ENCODE data around the gene CASZ1. TPM values are rescaled to one million over a fixed set of nuclear protein-coding genes. Genes with fewer than 3 reads are reported as not detected.

The CASZ1 gene
- total RNA-seq, 1 experiment from 2014 or later = 11.7 TPM

DNA sequence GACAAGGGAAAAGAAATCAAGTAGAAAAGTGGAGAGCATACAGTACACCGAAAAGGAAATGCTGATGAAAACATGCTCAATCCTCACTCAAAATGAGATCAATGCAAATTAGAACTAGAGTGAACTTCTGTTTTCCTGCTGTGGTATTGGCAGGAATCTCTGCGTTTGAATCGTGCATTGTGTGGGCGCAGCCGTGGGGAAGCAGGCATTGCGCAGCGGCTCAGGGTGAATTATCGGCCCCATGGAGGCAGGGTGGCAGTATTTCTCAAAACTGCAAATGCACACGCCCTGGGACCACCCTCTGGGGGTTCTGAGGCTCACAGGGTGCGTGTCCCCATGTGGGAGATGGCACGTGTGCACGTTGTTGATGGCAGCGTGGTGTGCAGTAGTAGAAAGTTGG, 181.1 kb downstream of the CASZ1 start:
- Mint-ChIP-seq H3K9me3 (no peaks in the 10 kb centered on the region), H3K4me1 (peaks cover 16% of the 10 kb centered on the region), H3K36me3 (no peaks in the 10 kb centered on the region), H3K4me3 (no peak overlapping the region), H3K27me3 (ENCODE audit: low read depth) (no peaks in the 10 kb centered on the region), H3K27ac (peak overlapping the region; percentile 1; the same call in 1 of the 2 replicates)
- POLR2A ChIA-PET = interaction anchor here (0.5 kb wide), 1 partner anchor 109 kb away, joined by 4 read pairs; no protein-coding TSS in a partner anchor
- CTCF ChIA-PET = no interaction called here
- ATAC-seq (no peak), DNase-seq (ENCODE audit: low spot score) (no peak)
- TF ChIP-seq, protein P1, sequence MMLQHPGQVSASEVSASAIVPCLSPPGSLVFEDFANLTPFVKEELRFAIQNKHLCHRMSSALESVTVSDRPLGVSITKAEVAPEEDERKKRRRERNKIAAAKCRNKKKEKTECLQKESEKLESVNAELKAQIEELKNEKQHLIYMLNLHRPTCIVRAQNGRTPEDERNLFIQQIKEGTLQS (CRISPR knock-in tag; conservative IDR thresholded peaks at IDR 0.05) = no peak
- TF ChIP-seq, protein P2, sequence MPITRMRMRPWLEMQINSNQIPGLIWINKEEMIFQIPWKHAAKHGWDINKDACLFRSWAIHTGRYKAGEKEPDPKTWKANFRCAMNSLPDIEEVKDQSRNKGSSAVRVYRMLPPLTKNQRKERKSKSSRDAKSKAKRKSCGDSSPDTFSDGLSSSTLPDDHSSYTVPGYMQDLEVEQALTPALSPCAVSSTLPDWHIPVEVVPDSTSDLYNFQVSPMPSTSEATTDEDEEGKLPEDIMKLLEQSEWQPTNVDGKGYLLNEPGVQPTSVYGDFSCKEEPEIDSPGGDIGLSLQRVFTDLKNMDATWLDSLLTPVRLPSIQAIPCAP (CRISPR knock-in tag; IDR thresholded peaks at IDR 0.05) = no peak
- TF ChIP-seq NFATC4 (CRISPR knock-in tag; IDR thresholded peaks at IDR 0.05) (no peak), ZNF423 (CRISPR knock-in tag; IDR thresholded peaks at IDR 0.05) (no peak), ZNF396 (CRISPR knock-in tag; IDR thresholded peaks at IDR 0.05; ENCODE audit: borderline replicate concordance) (no peak), GABPB1 (CRISPR knock-in tag; IDR thresholded peaks at IDR 0.05) (no peak), FOXP1 (CRISPR knock-in tag; IDR thresholded peaks at IDR 0.05; ENCODE audit: borderline replicate concordance) (no peak), MYBL2 (CRISPR knock-in tag; IDR thresholded peaks at IDR 0.05) (no peak), NR3C1 (CRISPR knock-in tag; conservative IDR thresholded peaks at IDR 0.05; ENCODE audit: low read depth) (no peak), ELF4 (CRISPR knock-in tag; IDR thresholded peaks at IDR 0.05; ENCODE audit: low read depth) (no peak), ATF1 (CRISPR knock-in tag; IDR thresholded peaks at IDR 0.05) (no peak)
- TF ChIP-seq, protein P3, sequence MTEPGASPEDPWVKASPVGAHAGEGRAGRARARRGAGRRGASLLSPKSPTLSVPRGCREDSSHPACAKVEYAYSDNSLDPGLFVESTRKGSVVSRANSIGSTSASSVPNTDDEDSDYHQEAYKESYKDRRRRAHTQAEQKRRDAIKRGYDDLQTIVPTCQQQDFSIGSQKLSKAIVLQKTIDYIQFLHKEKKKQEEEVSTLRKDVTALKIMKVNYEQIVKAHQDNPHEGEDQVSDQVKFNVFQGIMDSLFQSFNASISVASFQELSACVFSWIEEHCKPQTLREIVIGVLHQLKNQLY (CRISPR knock-in tag; IDR thresholded peaks at IDR 0.05) = no peak
- TF ChIP-seq, protein P4, sequence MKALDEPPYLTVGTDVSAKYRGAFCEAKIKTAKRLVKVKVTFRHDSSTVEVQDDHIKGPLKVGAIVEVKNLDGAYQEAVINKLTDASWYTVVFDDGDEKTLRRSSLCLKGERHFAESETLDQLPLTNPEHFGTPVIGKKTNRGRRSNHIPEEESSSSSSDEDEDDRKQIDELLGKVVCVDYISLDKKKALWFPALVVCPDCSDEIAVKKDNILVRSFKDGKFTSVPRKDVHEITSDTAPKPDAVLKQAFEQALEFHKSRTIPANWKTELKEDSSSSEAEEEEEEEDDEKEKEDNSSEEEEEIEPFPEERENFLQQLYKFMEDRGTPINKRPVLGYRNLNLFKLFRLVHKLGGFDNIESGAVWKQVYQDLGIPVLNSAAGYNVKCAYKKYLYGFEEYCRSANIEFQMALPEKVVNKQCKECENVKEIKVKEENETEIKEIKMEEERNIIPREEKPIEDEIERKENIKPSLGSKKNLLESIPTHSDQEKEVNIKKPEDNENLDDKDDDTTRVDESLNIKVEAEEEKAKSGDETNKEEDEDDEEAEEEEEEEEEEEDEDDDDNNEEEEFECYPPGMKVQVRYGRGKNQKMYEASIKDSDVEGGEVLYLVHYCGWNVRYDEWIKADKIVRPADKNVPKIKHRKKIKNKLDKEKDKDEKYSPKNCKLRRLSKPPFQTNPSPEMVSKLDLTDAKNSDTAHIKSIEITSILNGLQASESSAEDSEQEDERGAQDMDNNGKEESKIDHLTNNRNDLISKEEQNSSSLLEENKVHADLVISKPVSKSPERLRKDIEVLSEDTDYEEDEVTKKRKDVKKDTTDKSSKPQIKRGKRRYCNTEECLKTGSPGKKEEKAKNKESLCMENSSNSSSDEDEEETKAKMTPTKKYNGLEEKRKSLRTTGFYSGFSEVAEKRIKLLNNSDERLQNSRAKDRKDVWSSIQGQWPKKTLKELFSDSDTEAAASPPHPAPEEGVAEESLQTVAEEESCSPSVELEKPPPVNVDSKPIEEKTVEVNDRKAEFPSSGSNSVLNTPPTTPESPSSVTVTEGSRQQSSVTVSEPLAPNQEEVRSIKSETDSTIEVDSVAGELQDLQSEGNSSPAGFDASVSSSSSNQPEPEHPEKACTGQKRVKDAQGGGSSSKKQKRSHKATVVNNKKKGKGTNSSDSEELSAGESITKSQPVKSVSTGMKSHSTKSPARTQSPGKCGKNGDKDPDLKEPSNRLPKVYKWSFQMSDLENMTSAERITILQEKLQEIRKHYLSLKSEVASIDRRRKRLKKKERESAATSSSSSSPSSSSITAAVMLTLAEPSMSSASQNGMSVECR (CRISPR knock-in tag; IDR thresholded peaks at IDR 0.05; ENCODE audit: borderline replicate concordance) = no peak

DNA sequence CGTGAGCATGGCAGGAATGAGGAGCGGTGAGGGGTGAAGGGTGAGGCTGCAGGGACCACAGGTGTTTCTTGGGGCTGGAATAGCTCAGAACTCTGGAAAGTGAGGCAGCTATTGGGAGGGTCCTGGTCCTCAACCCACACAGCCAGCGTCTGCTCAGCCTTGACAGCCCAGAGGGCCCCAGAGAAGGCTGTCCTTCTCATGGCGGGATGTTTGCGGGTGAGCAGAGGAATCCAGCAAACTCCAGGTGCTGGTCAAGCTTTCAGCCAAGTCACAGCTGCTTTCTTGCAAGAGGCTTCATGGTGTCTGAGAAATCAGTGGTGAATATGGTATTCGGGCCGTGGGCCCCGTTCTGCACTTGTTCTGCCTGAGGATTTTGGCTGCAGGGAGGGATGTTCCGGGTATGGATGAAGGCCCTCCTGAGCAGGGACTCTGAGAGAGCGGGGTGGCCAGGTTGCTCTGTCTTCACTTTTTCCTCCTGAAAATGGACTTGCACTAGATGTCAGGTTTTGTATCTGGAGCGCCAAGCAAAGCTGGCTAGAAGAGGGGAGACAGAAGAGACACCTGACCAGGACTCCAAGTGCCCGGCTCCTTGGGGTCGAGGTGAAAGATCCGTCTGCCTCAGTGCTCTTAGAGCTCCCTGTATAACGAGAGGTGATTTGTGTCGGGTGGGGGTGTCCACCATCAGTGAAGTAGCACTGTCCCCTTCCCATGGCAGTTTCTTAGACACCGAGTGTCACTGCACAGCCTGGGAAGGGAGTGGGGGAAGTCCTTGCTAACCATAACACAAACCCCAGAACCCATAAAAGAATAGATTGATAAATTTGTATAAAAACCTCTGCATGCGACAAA, 181.8 kb downstream of the CASZ1 start:
- TF ChIP-seq, protein P5, sequence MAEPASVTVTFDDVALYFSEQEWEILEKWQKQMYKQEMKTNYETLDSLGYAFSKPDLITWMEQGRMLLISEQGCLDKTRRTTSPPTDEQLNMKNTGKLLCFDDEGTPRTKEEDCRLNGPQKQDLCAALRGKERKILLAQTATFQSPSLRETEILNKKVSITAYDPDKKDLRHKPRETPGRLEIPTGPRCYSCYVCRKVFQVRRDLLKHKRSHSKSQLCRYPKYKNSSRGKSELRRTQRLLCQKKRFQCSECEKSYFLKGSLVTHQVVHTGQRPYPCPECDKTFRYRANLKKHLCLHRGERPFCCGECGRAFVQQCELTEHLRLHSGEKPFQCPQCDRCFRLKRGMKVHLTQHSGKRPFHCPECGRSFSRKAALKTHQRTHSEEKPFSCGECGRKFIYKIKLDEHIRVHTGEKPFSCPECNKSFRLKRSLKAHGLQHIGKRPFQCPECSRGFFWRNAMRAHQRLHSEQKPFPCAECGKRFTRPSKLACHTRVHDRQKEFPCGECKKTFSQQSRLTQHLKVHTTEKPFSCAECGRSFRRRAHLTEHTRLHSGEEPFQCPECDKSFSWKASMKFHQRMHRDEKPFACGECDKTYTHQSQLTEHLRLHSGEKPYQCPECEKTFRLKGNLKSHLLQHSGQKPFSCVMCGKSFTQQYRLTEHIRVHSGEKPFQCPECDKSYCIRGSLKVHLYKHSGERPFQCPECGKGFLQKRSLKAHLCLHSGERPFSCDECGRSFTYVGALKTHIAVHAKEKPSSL (CRISPR knock-in tag; conservative IDR thresholded peaks at IDR 0.05) = no peak
- TF ChIP-seq CREM (CRISPR knock-in tag; IDR thresholded peaks at IDR 0.05) (no peak), EMX1 (CRISPR knock-in tag; IDR thresholded peaks at IDR 0.05) (no peak), MXD4 (CRISPR knock-in tag; IDR thresholded peaks at IDR 0.05; ENCODE audit: borderline replicate concordance) (no peak), HMGA2 (CRISPR knock-in tag; IDR thresholded peaks at IDR 0.05) (no peak), JAZF1 (CRISPR knock-in tag; IDR thresholded peaks at IDR 0.05) (no peak)
- TF ChIP-seq, protein P6, sequence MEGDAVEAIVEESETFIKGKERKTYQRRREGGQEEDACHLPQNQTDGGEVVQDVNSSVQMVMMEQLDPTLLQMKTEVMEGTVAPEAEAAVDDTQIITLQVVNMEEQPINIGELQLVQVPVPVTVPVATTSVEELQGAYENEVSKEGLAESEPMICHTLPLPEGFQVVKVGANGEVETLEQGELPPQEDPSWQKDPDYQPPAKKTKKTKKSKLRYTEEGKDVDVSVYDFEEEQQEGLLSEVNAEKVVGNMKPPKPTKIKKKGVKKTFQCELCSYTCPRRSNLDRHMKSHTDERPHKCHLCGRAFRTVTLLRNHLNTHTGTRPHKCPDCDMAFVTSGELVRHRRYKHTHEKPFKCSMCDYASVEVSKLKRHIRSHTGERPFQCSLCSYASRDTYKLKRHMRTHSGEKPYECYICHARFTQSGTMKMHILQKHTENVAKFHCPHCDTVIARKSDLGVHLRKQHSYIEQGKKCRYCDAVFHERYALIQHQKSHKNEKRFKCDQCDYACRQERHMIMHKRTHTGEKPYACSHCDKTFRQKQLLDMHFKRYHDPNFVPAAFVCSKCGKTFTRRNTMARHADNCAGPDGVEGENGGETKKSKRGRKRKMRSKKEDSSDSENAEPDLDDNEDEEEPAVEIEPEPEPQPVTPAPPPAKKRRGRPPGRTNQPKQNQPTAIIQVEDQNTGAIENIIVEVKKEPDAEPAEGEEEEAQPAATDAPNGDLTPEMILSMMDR (IDR thresholded peaks at IDR 0.05) = no peak
- TF ChIP-seq, protein P7, sequence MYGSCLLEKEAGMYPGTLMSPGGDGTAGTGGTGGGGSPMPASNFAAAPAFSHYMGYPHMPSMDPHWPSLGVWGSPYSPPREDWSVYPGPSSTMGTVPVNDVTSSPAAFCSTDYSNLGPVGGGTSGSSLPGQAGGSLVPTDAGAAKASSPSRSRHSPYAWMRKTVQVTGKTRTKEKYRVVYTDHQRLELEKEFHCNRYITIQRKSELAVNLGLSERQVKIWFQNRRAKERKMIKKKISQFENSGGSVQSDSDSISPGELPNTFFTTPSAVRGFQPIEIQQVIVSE (CRISPR knock-in tag; IDR thresholded peaks at IDR 0.05; ENCODE audit: borderline replicate concordance) = no peak
- Mint-ChIP-seq H3K36me3 (no peaks in the 10 kb centered on the region), H3K4me3 (no peak overlapping the region), H3K9me3 (no peaks in the 10 kb centered on the region), H3K27ac (peak overlapping the region; percentile 68), H3K4me1 (peaks cover 16% of the 10 kb centered on the region), H3K27me3 (ENCODE audit: low read depth) (no peaks in the 10 kb centered on the region)
- ChIA-PET POLR2A (interaction anchor here (0.5 kb wide), 1 partner anchor 109 kb away, joined by 4 read pairs; no protein-coding TSS in a partner anchor), CTCF (no interaction called here)
- ATAC-seq (no peak), DNase-seq (ENCODE audit: low spot score) (no peak)

All from WTC11 (cell line).